Stimulated activated naive CD4-positive, alpha-beta T cell treated with Interleukin-2 at 50 U/mL for 16 hours (primary cell): ENCODE results near the gene SH3BP4.

Experiments
- DNase-seq: peaks from one replicate; lab custom pipeline; 2025; lab: John Stamatoyannopoulos, UW

SH3BP4 gene

DNA sequence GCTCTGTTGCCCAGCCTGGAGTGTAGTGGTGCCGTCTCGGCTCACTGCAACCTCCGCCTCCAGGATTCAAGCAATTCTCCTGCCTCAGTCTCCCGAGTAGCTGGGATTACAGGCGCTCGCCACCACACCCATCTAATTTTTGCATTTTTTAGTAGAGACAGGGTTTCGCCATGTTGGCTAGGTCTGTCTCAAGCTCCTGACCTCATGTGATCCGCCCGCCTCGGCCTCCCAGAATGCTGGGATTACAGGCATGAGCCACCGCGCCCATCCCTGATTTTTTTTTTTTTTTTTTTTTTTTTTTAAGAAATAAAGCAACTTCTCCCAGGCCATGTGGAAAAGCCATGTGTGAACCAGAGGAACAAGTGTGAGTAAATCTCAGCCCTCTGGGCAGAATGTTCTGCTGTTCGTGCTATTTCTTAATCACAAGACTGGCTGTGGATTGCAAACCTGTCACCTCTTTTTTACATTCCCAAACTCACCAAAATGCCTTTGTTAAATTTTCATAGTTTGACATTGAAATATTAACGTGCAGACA is 6.4 kb upstream of the SH3BP4 start:
- DNase-seq: no peak

- no peak for DNase-seq
Measured at GRCh38 chr2:234947556-234947955, 4.3 kb upstream of the SH3BP4 start.

DNA sequence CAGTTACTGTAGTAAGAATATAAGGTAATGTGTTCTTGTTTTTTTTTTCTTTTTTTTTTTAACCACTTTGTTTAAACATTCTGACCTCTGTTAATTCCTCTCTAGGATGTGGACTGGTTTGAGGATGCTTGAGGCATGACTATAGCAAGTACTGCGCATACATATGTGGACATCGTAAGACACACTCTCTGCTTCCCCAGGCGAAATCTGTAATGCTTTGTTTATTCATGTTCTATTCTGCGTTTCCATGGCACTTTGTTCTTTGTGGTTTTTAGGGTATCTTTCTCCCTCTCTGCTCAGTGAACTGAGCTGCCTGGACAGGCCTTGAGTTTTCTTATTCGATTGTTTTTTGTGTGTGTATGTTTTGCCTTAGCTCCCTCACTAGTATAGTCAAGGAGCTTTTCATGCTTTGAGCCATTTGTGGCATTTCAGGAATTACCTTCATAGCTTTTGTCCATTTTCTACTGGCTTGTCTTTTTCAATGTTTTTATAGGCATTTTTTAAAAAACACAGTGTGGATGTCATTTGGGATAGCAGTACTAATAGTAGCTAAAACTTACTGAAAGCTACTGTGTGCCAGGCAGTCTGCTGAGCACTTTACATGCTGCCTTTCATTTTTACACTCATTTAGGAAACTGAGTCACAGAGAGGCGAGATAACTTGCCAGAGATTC is 1.9 kb upstream of the SH3BP4 start:
- no peak for DNase-seq

DNA sequence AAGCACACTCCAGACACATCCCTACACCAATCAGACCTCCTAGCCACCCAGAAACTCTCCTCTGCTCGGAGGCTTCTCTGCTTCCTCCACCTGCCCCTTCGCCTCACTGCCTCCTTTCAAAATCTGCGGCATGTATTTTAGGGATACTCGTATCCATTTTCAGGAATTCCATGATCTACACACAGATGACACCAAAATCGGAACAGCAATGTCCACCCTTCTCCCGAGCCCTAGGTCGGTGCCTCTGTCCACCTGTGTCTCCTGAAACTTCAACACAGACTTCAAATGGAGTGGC is 1.4 kb upstream of the SH3BP4 start:
- DNase-seq: no peak

DNA sequence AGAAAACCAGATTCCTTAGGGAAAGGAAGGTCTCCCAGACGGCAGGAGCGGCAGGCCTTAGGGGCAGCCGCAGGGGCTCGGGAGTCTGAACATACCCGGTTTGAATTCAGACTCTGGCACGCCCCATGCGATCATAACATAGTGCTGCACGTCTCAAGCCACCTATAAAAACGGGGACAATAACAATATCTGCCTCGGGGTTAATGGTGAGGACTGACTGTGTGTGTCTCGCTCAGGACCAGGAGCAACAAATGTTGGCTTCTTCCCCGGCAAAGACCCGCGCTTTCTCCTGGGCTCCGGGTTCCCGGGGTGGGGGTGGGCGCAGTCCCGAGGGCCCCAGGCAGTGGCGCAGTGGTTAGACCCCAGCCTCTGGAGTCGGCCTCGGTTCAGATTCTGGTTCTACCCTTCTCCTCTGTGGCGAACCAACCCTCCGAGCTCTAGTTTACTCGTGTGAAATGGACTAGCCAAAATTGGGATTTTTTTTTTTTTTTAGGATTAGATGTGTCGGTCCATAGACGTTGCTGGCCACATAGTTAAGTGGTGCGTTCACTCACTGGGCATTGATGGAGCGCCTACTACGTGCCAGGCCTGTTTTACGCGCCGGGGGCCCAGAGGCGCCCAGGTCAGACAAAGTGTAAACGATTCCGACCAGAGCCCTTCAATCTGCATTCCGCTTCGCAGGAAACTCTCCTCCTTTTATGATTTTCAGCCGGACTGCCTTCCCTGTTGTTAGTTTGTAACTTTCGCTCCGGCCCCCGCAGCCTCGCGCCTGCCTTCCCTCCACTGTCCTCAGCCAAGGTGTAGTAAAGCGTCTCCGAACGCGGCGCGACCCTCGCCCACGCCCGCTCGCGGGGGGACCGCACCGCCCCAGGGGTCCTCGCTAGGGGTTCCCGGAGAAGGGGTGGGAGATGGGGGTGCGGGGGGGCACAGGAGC is 820 bp upstream of the SH3BP4 start:
- no peak for DNase-seq

DNA sequence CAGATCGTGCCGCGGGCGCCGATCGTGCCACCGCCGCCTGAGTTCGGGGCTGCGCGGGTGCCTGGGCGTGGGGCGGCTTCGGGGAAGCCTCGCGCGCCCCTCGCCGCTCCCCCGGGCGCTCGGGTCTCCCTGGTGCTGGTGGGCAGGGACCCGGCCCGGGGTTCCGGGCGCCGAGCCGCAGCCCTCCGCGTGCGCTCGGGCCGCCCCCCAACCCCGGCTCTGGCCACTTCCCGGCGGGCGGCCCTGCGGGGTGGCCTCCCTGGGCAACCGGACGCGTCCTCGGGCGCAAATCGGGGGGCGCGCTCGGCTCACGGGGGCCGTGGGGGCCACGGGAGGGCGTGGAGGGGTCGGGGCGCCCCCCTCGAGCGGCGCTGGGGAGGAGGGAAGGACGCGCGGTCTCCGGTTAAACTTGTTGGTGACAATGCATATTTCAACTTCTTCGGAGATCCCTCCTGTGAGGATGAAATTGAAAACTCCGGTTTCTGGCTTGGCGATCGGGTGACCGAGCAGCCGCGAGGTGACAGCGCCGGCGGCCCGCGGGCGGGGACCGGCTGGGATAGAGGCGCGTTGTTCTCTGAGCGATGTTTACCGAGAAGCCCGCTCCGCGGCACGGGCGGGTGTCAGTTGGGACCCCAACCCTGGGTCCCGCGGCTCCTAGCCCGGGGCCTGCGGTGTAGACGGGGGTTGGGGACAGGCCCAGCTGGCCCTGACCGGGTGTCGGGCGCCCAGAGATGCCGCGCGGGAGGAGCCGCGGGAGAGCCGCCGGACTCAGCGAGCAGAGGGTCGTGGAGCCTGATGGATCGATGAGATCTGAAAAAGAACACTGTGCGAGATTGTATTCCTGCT is 676 bp downstream of the SH3BP4 start:
- DNase-seq: no peak

GRCh38 chr2:234953116-234954031 is 1.6 kb downstream of the SH3BP4 start:
- DNase-seq: no peak

DNA sequence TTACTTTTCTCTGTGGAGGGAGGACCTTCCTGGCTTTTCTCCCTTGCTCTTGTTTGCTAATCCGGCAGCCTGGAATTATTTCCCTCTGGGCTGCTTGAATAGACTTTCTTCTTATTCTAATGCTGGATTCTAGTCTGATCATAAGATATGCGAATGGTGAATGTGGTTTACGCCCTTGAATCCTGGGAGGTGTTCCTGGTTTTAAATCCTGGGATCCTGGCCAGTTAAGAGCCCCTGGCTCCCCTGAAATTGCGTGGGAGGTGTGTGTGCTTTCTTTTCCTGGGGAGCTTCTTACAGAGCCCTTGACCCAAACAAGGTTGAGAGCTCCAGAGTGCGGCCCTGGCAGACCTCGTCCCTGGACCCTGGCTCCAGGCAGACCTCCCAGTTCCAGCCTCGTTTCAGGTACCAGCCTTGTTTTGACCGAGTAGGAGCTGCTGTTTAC is 2.8 kb downstream of the SH3BP4 start:
- no peak for DNase-seq

GRCh38 chr2:234955091-234955591 is 3.3 kb downstream of the SH3BP4 start:
- no peak for DNase-seq

DNA sequence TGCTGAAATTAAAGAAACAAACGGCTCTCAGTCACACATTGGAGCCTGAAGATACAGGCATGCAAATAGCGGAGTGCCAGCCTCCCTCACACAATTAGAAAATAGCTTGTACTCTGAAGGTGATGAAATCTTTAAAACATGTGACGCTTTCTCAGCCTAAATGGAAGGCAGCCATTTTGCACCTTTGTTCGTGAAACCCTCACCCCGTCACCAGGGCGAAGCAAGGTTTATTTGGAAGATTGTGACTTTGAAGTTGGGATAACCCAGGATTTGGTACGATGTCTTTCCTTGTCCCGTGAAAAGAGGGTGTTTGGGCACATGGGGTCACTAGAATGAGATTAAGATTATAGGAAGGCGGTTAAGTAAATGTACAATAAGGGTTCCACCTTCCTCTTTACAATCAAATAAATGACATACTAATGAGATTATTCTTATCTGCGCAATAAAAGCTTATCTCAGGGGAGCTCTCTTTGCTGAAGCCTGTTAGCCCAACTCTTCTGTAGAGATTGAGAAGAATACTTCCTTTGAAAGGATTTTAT is 4.2 kb downstream of the SH3BP4 start:
- DNase-seq: no peak

DNA sequence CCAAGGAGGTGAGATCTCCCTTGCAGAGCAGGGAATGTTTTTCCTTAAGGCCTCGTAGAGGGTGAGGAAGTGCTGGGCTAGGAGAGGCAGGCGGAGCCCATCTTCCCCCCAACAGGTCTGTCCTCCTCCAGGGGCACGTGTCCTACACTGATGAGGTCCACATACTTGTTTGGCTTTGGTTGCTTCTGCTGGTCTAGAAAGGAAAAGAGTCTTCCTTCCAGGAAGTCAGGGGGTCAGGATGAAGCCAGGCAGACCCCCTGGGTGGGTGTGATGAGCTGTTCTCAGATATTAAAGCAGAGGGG is 6.0 kb downstream of the SH3BP4 start:
- no peak for DNase-seq

DNA sequence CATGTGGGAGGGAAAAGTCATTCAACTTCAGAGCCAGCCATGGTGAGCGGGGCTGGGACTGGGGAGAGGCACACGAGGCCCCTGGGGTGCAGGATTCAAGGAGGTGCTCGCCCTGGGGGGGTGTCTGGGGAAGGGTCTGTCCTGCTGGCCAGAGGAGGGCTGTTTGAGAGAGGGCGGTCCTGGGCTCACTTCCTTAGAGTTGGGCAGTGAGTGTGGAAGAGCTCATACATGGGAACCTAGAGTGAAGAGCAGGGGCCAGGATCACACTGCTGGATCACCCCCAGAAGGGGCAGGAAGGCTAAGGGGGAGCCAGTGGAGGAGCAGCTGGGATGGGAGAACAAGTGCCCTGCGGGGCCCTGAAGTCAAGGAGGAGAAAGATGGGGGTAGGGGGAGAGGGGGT is 6.5 kb downstream of the SH3BP4 start:
- DNase-seq: no peak

DNA sequence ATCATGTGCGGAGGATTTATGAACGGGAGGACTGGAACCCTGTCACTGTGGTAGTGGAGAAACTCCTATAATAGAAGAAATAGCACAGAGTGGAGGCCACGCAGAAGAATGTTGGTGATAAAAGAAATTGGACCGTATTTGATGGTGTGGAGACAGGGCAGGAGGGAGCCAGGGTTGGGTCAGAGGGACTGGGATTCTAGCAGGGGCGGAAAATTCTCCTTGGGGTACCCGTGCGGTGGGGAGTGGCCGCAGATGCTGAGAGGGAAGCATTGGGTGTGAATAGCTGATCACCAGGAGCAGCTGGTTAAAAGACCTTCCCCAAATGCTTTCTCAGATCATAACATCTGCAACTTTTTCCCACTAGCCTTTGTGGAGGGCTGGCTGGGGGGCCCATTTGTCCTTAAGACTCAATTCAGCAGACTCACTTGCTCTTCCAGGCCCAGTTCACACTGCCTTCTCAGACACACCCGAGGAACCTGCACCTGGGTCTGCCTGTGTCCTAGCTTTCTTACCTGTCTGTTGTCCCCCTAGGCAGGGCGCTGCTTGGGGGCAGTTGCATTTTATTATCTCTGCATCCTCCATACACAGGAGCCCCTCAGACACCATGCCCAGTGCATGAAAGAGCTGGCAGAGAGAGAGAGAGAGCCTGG is 7.1 kb downstream of the SH3BP4 start:
- no peak for DNase-seq

DNA sequence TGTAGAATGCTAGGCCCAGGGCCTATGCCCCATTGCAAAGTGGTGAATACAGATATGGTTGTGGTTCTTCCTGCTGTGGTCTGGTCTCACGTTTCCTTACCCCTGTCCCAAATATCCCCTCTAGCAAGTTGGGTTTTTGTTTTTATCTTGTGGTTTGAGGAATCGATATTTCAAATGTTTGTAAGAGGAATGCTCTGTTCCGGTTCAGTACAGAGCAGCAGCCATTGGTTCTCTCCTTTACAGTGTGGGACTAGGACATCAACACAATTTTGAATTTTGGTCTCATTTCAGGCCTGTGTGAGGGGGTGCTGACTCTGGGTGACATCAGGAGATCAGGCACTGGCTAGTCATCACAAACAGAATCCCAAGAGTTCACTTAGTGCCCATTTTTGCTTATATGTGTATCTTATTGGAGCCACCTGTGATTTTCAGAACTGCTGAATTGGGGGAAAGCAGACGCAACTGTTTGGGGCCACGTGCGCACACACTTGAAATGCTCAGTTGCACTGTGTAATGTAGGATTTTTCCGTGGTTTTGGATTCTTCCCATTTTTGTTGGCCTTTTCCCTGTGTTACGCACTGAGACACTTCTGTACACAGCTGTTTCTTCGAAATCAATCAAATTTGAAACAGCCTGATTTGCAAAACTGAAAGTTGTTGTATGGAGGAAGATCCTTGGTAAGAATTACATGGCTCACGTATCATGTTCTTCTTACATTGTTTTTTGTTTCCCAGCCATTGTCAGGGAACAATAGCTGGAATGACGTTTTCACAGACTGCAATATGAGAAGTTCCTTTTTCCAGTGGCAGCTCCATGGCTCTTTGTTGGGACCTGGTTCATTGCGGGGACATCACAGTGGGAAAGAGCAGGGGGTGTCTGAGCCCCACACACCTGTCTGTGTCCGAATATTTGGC is 8.6 kb downstream of the SH3BP4 start:
- DNase-seq: no peak

DNA sequence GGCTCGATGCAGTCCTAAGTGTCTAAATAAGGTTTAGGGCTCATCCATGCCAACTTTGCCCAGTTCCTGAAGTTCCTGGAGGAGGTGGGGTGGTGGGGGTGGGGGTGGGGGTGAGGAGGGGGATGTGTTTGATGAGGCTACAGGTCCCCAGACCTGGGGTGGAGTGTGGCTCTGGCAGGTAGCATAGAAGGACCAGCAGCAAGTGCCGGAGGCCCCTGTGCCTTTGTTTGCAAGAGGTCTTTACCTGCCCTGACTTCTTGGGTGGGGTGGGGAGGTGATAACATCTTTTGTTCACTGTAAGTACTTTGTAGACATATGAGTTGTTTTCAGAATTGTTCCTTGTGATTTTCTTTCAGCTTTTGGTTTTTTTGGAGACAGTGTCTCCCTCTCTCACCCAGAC is 10.0 kb downstream of the SH3BP4 start:
- DNase-seq: no peak

GRCh38 chr2:234963773-234964615 is 12.2 kb downstream of the SH3BP4 start:
- no peak for DNase-seq

GRCh38 chr2:234964631-234965461 is 13.0 kb downstream of the SH3BP4 start:
- no peak for DNase-seq

DNA sequence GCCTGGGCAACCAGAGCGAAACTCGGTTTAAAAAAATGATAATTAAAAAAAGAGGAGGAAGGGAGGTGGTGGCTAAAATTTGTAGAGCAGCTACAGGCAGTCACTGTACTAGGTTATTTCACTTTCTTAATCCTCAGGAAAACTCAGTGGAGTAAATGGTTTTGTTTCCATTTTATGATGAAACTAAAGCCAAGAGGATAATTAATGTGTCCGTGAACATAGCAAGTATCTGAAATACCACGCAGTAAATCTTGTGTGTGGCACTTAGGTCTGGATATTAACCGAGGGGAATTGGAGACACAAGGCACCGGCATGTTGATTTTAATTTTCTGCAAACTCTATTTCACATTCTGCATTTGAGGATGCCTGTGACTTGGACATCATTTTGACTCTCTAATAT is 14.5 kb downstream of the SH3BP4 start:
- DNase-seq: no peak
